ENCODE data around the gene ABCA12.

ABCA12 gene

DNA sequence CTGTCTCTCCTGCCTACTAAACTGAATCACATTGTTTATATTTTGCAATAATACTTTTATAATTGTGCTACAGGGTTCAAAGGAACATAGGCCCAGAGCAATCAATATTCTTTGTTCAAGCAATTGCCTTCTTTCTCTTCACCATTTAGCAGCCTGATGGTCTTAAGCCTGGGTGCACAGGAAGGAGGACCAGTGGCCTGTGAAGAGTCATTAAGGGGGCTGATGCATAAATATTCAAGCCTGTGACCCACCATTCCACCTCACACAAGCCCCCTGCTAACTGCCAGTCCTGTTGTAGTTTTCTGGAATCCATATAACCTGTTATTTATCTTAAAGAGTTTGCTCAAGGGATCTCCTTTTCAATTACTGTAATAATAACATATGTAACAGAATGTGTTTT, 56.0 kb downstream of the ABCA12 start:
- Histone ChIP-seq H3K4me2 (ENCODE audit: low read depth, low read length) (no peak overlapping the region), H3K27me3 (replicated peaks; ENCODE audit: insufficient read depth, low read length) (no peaks in the 10 kb centered on the region), H3K9me3 (replicated peaks; ENCODE audit: insufficient read depth, low read length) (no peaks in the 10 kb centered on the region), H3K27ac (ENCODE audit: low read length) (no peak overlapping the region), H3K79me2 (ENCODE audit: low read length) (no peaks in the 10 kb centered on the region), H2AFZ (ENCODE audit: low read length) (no peak overlapping the region), H3F3A (ENCODE audit: insufficient read depth, low read length) (no peaks in the 10 kb centered on the region), H3K9ac (ENCODE audit: low read length) (no peak overlapping the region), H3K36me3 (replicated peaks; ENCODE audit: insufficient read depth, low read length) (no peaks in the 10 kb centered on the region), H4K20me1 (ENCODE audit: insufficient read depth, low read length) (no peaks in the 10 kb centered on the region), H3K4me3 (ENCODE audit: low read length) (no peak overlapping the region), H3K4me1 (ENCODE audit: low read length) (no peaks in the 10 kb centered on the region), H3K9me2 (replicated peaks; ENCODE audit: insufficient read depth, low read length) (no peaks in the 10 kb centered on the region)
- no peak for DNase-seq
- TF ChIP-seq EZH2 (optimal IDR thresholded peaks at IDR 0.05; ENCODE audit: low read depth, low read length) = no peak

DNA sequence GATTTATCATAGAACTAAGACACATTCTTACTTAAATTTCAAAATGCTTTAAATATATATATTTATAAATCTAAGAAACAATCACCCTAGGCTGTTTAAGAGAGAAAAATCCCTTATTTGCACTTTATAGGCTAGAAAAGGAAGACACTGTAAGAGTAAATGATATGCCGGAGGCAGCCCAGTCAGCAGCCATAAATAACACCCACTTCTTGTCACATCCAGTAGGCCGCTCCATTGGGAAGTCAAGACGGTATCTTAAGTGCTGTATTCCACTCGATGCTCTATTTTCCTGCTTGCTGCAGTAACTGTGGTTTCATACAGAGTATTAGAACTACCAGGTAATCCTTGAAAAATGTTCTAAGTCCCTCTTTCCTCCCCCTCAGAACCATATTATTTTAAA, 57.9 kb downstream of the ABCA12 start:
- no peak for DNase-seq
- Histone ChIP-seq H3K36me3 (replicated peaks; ENCODE audit: insufficient read depth, low read length) (no peaks in the 10 kb centered on the region), H3K27me3 (replicated peaks; ENCODE audit: insufficient read depth, low read length) (no peaks in the 10 kb centered on the region), H3K9me2 (replicated peaks; ENCODE audit: insufficient read depth, low read length) (no peaks in the 10 kb centered on the region), H3F3A (ENCODE audit: insufficient read depth, low read length) (no peaks in the 10 kb centered on the region), H3K4me1 (ENCODE audit: low read length) (no peaks in the 10 kb centered on the region), H4K20me1 (ENCODE audit: insufficient read depth, low read length) (no peaks in the 10 kb centered on the region), H3K4me2 (ENCODE audit: low read depth, low read length) (no peak overlapping the region), H3K4me3 (ENCODE audit: low read length) (no peak overlapping the region), H3K79me2 (ENCODE audit: low read length) (no peaks in the 10 kb centered on the region), H3K9ac (ENCODE audit: low read length) (no peak overlapping the region), H2AFZ (ENCODE audit: low read length) (no peak overlapping the region), H3K27ac (ENCODE audit: low read length) (no peak overlapping the region), H3K9me3 (replicated peaks; ENCODE audit: insufficient read depth, low read length) (no peaks in the 10 kb centered on the region)
- no peak for TF ChIP-seq EZH2 (optimal IDR thresholded peaks at IDR 0.05; ENCODE audit: low read depth, low read length)
- TF ChIP-seq, protein P1, sequence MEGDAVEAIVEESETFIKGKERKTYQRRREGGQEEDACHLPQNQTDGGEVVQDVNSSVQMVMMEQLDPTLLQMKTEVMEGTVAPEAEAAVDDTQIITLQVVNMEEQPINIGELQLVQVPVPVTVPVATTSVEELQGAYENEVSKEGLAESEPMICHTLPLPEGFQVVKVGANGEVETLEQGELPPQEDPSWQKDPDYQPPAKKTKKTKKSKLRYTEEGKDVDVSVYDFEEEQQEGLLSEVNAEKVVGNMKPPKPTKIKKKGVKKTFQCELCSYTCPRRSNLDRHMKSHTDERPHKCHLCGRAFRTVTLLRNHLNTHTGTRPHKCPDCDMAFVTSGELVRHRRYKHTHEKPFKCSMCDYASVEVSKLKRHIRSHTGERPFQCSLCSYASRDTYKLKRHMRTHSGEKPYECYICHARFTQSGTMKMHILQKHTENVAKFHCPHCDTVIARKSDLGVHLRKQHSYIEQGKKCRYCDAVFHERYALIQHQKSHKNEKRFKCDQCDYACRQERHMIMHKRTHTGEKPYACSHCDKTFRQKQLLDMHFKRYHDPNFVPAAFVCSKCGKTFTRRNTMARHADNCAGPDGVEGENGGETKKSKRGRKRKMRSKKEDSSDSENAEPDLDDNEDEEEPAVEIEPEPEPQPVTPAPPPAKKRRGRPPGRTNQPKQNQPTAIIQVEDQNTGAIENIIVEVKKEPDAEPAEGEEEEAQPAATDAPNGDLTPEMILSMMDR (IDR thresholded peaks at IDR 0.05; ENCODE audit: low read length) = no peak
- no peak for TF ChIP-seq EZH2phosphoT487 (IDR thresholded peaks at IDR 0.05; ENCODE audit: low read length)

DNA sequence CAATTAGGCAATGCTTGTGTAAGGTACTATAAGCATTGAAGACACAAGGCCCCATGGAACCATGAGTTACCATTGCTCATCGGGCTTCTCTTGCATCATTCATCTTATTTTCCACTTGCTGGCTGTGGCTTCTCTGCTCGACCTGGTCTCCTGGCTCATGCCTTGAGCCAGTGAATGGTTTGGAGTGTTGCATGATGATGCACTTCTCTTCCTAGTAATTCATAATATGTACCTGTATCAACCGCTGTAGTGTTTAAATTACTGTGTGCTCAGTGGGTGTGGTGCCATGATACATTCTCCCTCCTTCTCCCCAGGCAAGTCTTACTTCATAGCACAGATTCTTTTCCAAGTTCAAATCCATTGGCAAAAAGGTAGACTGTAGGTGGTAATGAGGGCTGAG, 66.8 kb downstream of the ABCA12 start:
- no peaks in the 10 kb centered on the region for H3F3A ChIP-seq (ENCODE audit: insufficient read depth, low read length)
- H3K27me3 ChIP-seq (replicated peaks; ENCODE audit: insufficient read depth, low read length) = no peaks in the 10 kb centered on the region
- H3K4me1 ChIP-seq (ENCODE audit: low read length) = no peaks in the 10 kb centered on the region
- no peak overlapping the region for H3K27ac ChIP-seq (ENCODE audit: low read length)
- no peak overlapping the region for H3K4me2 ChIP-seq (ENCODE audit: low read depth, low read length)
- DNase-seq = no peak
- H3K9me3 ChIP-seq (replicated peaks; ENCODE audit: insufficient read depth, low read length) = no peaks in the 10 kb centered on the region
- no peaks in the 10 kb centered on the region for H4K20me1 ChIP-seq (ENCODE audit: insufficient read depth, low read length)
- H3K9ac ChIP-seq (ENCODE audit: low read length) = no peak overlapping the region
- H3K36me3 ChIP-seq (replicated peaks; ENCODE audit: insufficient read depth, low read length) = no peaks in the 10 kb centered on the region
- H3K79me2 ChIP-seq (ENCODE audit: low read length) = no peaks in the 10 kb centered on the region
- no peak overlapping the region for H3K4me3 ChIP-seq (ENCODE audit: low read length)
- H2AFZ ChIP-seq (ENCODE audit: low read length) = no peak overlapping the region
- TF ChIP-seq EZH2phosphoT487 (IDR thresholded peaks at IDR 0.05; ENCODE audit: low read length) (no peak), EZH2 (optimal IDR thresholded peaks at IDR 0.05; ENCODE audit: low read depth, low read length) (no peak)
- TF ChIP-seq, protein P1 (IDR thresholded peaks at IDR 0.05; ENCODE audit: low read length) = no peak
- H3K9me2 ChIP-seq (replicated peaks; ENCODE audit: insufficient read depth, low read length) = no peaks in the 10 kb centered on the region

DNA sequence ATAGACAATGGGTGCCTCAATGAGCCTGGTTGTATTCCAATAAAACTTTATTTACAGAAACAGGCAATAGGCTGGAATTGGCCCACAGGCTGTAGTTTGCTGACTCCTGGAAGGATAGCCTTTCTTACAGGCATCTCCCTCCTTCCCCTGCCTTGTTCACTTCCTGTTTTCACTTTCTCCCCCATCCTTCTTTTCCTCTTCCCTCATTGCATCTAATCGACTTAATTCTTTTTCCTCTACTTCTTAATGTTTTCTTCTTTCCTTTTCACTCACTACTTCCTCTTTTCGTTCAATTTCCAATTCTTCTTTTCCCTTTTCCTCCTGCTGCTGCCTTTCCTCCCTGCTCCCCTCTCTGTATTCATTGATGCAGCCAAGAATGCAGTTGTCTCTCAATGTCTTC, 70.0 kb downstream of the ABCA12 start:
- no peaks in the 10 kb centered on the region for H3K27me3 ChIP-seq (replicated peaks; ENCODE audit: insufficient read depth, low read length)
- no peaks in the 10 kb centered on the region for H3K4me1 ChIP-seq (ENCODE audit: low read length)
- DNase-seq = no peak
- no peaks in the 10 kb centered on the region for H3K36me3 ChIP-seq (replicated peaks; ENCODE audit: insufficient read depth, low read length)
- H4K20me1 ChIP-seq (ENCODE audit: insufficient read depth, low read length) = no peaks in the 10 kb centered on the region
- H3F3A ChIP-seq (ENCODE audit: insufficient read depth, low read length) = no peaks in the 10 kb centered on the region
- H3K9me3 ChIP-seq (replicated peaks; ENCODE audit: insufficient read depth, low read length) = no peaks in the 10 kb centered on the region
- H3K4me2 ChIP-seq (ENCODE audit: low read depth, low read length) = no peak overlapping the region
- no peaks in the 10 kb centered on the region for H3K9me2 ChIP-seq (replicated peaks; ENCODE audit: insufficient read depth, low read length)
- no peak overlapping the region for H3K4me3 ChIP-seq (ENCODE audit: low read length)
- no peaks in the 10 kb centered on the region for H3K79me2 ChIP-seq (ENCODE audit: low read length)
- H3K27ac ChIP-seq (ENCODE audit: low read length) = no peak overlapping the region
- TF ChIP-seq EZH2 (optimal IDR thresholded peaks at IDR 0.05; ENCODE audit: low read depth, low read length) (no peak), EZH2phosphoT487 (IDR thresholded peaks at IDR 0.05; ENCODE audit: low read length) (no peak)
- TF ChIP-seq, protein P1 (IDR thresholded peaks at IDR 0.05; ENCODE audit: low read length) = no peak
- H2AFZ ChIP-seq (ENCODE audit: low read length) = no peak overlapping the region
- H3K9ac ChIP-seq (ENCODE audit: low read length) = no peak overlapping the region

All from MM.1S (cell line).